GM23248 (cell line): ENCODE data around the gene AP2S1. TPM values are rescaled to one million over a fixed set of nuclear protein-coding genes. Genes with fewer than 3 reads are reported as not detected.

Experiments
- DNase-seq: peaks from one replicate; pipeline ENCODE4 v3.0.0-alpha.2; 2015
- H2AFZ ChIP-seq: fragments of 200-600 bp; sonication (generic); 2 replicates; pipeline ENCODE4 v1.6.1; 2016; ENCODE audit warnings: antibody characterized with exemption
- H3F3A ChIP-seq: fragments of 200-600 bp; sonication (generic); 2 replicates; pipeline ENCODE4 v1.6.1; 2016; ENCODE audit warnings: mild to moderate bottlenecking, antibody characterized with exemption, mixed run types; ENCODE audit not compliant: insufficient read depth
- H3K27ac ChIP-seq: fragments of 200-600 bp; sonication (generic); 2 replicates; pipeline ENCODE4 v1.5.1; 2016; ENCODE audit warnings: mild to moderate bottlenecking
- H3K27me3 ChIP-seq: fragments of 200-600 bp; sonication (generic); replicated peaks from 2 replicates; pipeline ENCODE4 v1.6.1; 2016; ENCODE audit warnings: mild to moderate bottlenecking; ENCODE audit not compliant: insufficient read depth
- H3K36me3 ChIP-seq: fragments of 200-600 bp; sonication (generic); 2 replicates; pipeline ENCODE4 v1.6.1; 2016; ENCODE audit warnings: low read depth, mild to moderate bottlenecking
- H3K4me1 ChIP-seq: fragments of 200-600 bp; sonication (generic); 2 replicates; pipeline ENCODE4 v1.6.1; 2016; ENCODE audit warnings: mild to moderate bottlenecking; ENCODE audit not compliant: insufficient read depth
- H3K4me2 ChIP-seq: fragments of 200-600 bp; sonication (generic); one replicate; pipeline ENCODE4 v1.6.1; 2016; ENCODE audit warnings: mild to moderate bottlenecking; ENCODE audit not compliant: unreplicated experiment
- H3K4me3 ChIP-seq: fragments of 200-600 bp; sonication (generic); 2 replicates; pipeline ENCODE4 v1.5.1; 2016; ENCODE audit warnings: mild to moderate bottlenecking
- H3K79me2 ChIP-seq: fragments of 200-600 bp; sonication (generic); 2 replicates; pipeline ENCODE4 v1.6.1; 2016; ENCODE audit warnings: mild to moderate bottlenecking; ENCODE audit not compliant: insufficient read depth
- H3K9ac ChIP-seq: fragments of 200-600 bp; sonication (generic); 2 replicates; pipeline ENCODE4 v1.6.1; 2016; ENCODE audit warnings: mild to moderate bottlenecking
- H3K9me2 ChIP-seq: fragments of 200-600 bp; sonication (generic); 2 replicates; pipeline ENCODE4 v1.6.1; 2016; ENCODE audit warnings: mixed run types, mild to moderate bottlenecking, moderate library complexity; ENCODE audit not compliant: insufficient read depth
- H3K9me3 ChIP-seq: fragments of 200-600 bp; sonication (generic); one replicate; pipeline ENCODE4 v1.6.1; 2017; ENCODE audit warnings: low read depth
- H4K20me1 ChIP-seq: fragments of 200-600 bp; sonication (generic); 2 replicates; pipeline ENCODE4 v1.6.0; 2016; ENCODE audit not compliant: insufficient read depth
- EZH2 ChIP-seq: fragments of 200-600 bp; sonication (generic); IDR thresholded peaks from 2 replicates; pipeline ENCODE4 v1.6.1; 2018; ENCODE audit warnings: antibody characterized with exemption, mild to moderate bottlenecking; ENCODE audit not compliant: insufficient read depth, poor library complexity, severe bottlenecking
- WGBS, 2 experiments: methylation state at CpG; one replicate each; pipeline ENCODE4 v1.1.6; 2015 to 2017; ENCODE audit warnings: low lambda C conversion rate in 2 of 2, low coverage in 1 of 2; ENCODE audit errors: missing lambda C conversion rate in 2 of 2; 5-methylcytosine and 5-hydroxymethylcytosine counted together
- in situ Hi-C: fragments of 300-500 bp; cut with MboI; formaldehyde crosslinking; loops from 2 replicates; pipeline ENCODE4 v1.15.0; 2020
- polyA plus RNA-seq: library from polyadenylated mRNA; unstranded; fragments of >200 nt; fragmentation: Nextera tagmentation; extraction: Ambion mirVana; gene quantifications from 2 replicates; pipeline ENCODE4 v1.2.1, GENCODE V29; 2016
- small RNA-seq: library from RNA; depleted of rRNA; stranded (forward); fragments of <200 nt; gene quantifications from one replicate; pipeline ENCODE3, GENCODE V24; 2014; ENCODE audit warnings: low read depth, low replicate concordance
- total RNA-seq: library from RNA; depleted of rRNA; stranded (reverse); fragments of >200 nt; shearing (Covaris generic); gene quantifications from 2 replicates; pipeline ENCODE4 v1.2.3, GENCODE V29; 2014; rRNA removed

The AP2S1 gene
- total and polyA plus RNA-seq, 2 experiments from 2014 or later = 231 to 584 TPM

DNA sequence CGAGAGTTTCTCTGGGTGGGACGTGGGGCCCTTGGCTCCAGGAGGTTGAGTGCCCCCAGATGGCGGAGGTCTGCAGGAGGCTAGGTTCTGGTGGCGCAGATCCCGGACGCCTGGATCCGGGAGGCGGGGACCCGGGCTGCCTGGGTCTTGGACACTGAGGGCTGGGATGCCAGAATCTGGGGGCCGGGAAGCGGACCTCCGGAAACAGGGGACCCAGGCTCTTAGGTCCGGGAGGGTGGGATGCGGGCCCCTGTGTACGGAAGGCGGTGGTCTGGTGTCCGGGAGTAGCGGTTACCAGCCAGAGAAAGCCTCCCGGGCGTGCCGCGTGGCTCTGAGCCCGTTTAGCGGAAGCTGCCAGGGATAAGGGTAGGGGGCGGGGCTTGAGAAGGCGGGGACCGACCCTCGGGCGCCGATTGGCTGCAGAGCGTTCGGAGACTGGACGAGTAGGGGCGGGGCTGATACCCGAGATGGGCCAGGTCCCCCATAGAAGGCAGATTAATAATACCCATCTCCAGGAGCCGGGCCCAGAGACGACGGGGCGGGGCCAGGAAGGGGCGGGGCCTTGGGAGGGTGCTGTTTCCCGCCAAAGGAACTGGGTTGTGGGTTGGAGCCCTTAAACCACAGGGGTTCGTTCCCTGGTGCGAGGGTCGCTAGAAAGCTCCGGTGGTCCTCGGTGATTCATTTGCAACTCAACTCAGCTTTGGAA is 62.2 kb downstream of the AP2S1 start, which contains the start of gene SLC1A5:
TSS of gene SLC1A5 (minus strand) at position 333 of the 706 bp plus-strand sequence. CDS start 629 bp downstream, outside the sequence.
- in situ Hi-C loops = no loop called here

More for the DNA sequence above, 62.2 kb downstream of the AP2S1 start, which contains the start of gene SLC1A5:
- WGBS, 2 experiments = 1 to 2% methylated on average over 31 to 46 of the region's 46 CpGs
- no peaks in the 10 kb centered on the region for H3K9me2 ChIP-seq
- no peaks in the 10 kb centered on the region for H3K9me3 ChIP-seq
- no peaks in the 10 kb centered on the region for H3K27me3 ChIP-seq
- peak; percentile 99 for DNase-seq
- H3K79me2 ChIP-seq = peaks cover 61% of the 10 kb centered on the region
- H3K27ac ChIP-seq = peak within 1 kb of the TSS; percentile 95
- H2AFZ ChIP-seq = no peak within 1 kb of the TSS
- no peak for TF ChIP-seq EZH2
- peaks cover 32% of the 10 kb centered on the region for H3K4me1 ChIP-seq
- peak within 1 kb of the TSS; percentile 99 for H3K9ac ChIP-seq
- H3K4me2 ChIP-seq = peak within 1 kb of the TSS; percentile 90
- H3K4me3 ChIP-seq = peak within 1 kb of the TSS; percentile 94
- H4K20me1 ChIP-seq = no peaks in the 10 kb centered on the region
- no peaks in the 10 kb centered on the region; the same call in 1 of the 2 replicates for H3K36me3 ChIP-seq
- H3F3A ChIP-seq = peaks cover 46% of the 10 kb centered on the region

Small RNAs within 50 kb of the gene (small RNA-seq; reads per million reads assigned to genes)
- not detected for gene AC008622.3
- not detected for gene HNRNPMP2

Other genes with a start within 250 kb of the AP2S1 start
- 229 and 271 TPM in 2 replicates for gene CALM3, start 249.5 kb downstream of the AP2S1 start, total RNA-seq
- gene CALM3, start 249.5 kb downstream of the AP2S1 start, polyA plus RNA-seq = 217 and 225 TPM in 2 replicates
- 18.0 and 21.1 TPM in 2 replicates for gene PTGIR, start 225.8 kb downstream of the AP2S1 start, total RNA-seq
- gene PTGIR, start 225.8 kb downstream of the AP2S1 start, polyA plus RNA-seq = 21.1 and 21.5 TPM in 2 replicates
- not detected in 2 replicates for gene GNG8, start 214.6 kb downstream of the AP2S1 start, total RNA-seq
- gene GNG8, start 214.6 kb downstream of the AP2S1 start, polyA plus RNA-seq = not detected in 2 replicates
- gene DACT3, start 189.7 kb downstream of the AP2S1 start, total RNA-seq = 7.1 and 7.3 TPM in 2 replicates
- gene DACT3, start 189.7 kb downstream of the AP2S1 start, polyA plus RNA-seq = 0.63 and 0.66 TPM in 2 replicates
- gene PRKD2, start 133.7 kb downstream of the AP2S1 start, total RNA-seq = 11.9 and 16.4 TPM in 2 replicates
- gene PRKD2, start 133.7 kb downstream of the AP2S1 start, polyA plus RNA-seq = 12.3 and 14.2 TPM in 2 replicates
- gene FKRP, start 104.8 kb downstream of the AP2S1 start, total RNA-seq = 32.1 and 41.5 TPM in 2 replicates
- gene FKRP, start 104.8 kb downstream of the AP2S1 start, polyA plus RNA-seq = 12.4 and 15.0 TPM in 2 replicates
- gene STRN4, start 104.4 kb downstream of the AP2S1 start, total RNA-seq = 75.7 and 114 TPM in 2 replicates
- 44.4 and 45.9 TPM in 2 replicates for gene STRN4, start 104.4 kb downstream of the AP2S1 start, polyA plus RNA-seq
- gene SLC1A5, start 62.3 kb downstream of the AP2S1 start, total RNA-seq = 426 and 456 TPM in 2 replicates
- 367 and 393 TPM in 2 replicates for gene SLC1A5, start 62.3 kb downstream of the AP2S1 start, polyA plus RNA-seq
- gene ARHGAP35, start 10.2 kb upstream of the AP2S1 start, total RNA-seq = 35.2 and 39.5 TPM in 2 replicates
- 13.5 and 13.9 TPM in 2 replicates for gene ARHGAP35, start 10.2 kb upstream of the AP2S1 start, polyA plus RNA-seq
- gene NPAS1, start 169.0 kb upstream of the AP2S1 start, total RNA-seq = 8.6 and 10.6 TPM in 2 replicates
- gene NPAS1, start 169.0 kb upstream of the AP2S1 start, polyA plus RNA-seq = 21.1 and 23.2 TPM in 2 replicates
- gene TMEM160, start 197.8 kb upstream of the AP2S1 start, total RNA-seq = 21.7 and 23.8 TPM in 2 replicates
- gene TMEM160, start 197.8 kb upstream of the AP2S1 start, polyA plus RNA-seq = 57.8 and 64.1 TPM in 2 replicates